Measurements from ENCODE around the gene BARHL1. TPM values are rescaled to one million over a fixed set of nuclear protein-coding genes. Genes with fewer than 3 reads are reported as not detected.

Gene BARHL1
- total and polyA plus RNA-seq, 2 donors (not counting 1 experiment from before 2014, with no cell fraction given) = not detected

- TF ChIP-seq CTCF (conservative IDR thresholded peaks at IDR 0.05 in 1 of 2, IDR thresholded peaks at IDR 0.05 in 1 of 2; ENCODE audit: low read depth in 1 of 2, low read length in 2 of 2) = no peak
- TF ChIP-seq EZH2 (IDR thresholded peaks at IDR 0.05; ENCODE audit: low read length, missing control alignments) = no peak
- no peak for DNase-seq (ENCODE audit: low read depth in 2 of 2)
- Histone ChIP-seq H3K9me3 (ENCODE audit: control insufficient read depth, insufficient read depth, low read depth, low read length) (no peaks in the 10 kb centered on the region), H2AFZ (ENCODE audit: low read length) (no peak overlapping the region), H3K9ac (ENCODE audit: insufficient read depth, low read length) (no peak overlapping the region), H3K36me3 (ENCODE audit: control insufficient read depth, insufficient read depth, low read length) (peaks cover 2% of the 10 kb centered on the region), H4K20me1 (ENCODE audit: control insufficient read depth, extremely low read depth, insufficient read depth, low read length) (no peaks in the 10 kb centered on the region), H3K4me3 (replicated peaks in 1 of 4; ENCODE audit: control extremely low read depth in 1 of 4, insufficient read depth in 1 of 4, low read depth in 3 of 4, low read length in 4 of 4) (no peak overlapping the region), H3K27ac (ENCODE audit: insufficient read depth, low read length) (no peak overlapping the region), H3K27me3 (ENCODE audit: control insufficient read depth, insufficient read depth, low read length) (no peaks in the 10 kb centered on the region), H3K4me1 (ENCODE audit: control insufficient read depth, extremely low read depth, insufficient read depth, low read length) (no peaks in the 10 kb centered on the region), H3K79me2 (ENCODE audit: control insufficient read depth, insufficient read depth, low read length) (no peaks in the 10 kb centered on the region), H3K4me2 (ENCODE audit: extremely low read depth, insufficient read depth, low read length) (no peak overlapping the region)
Observed at GRCh38 chr9:132637801-132638200, 55.4 kb downstream of the BARHL1 start.

- DNase-seq (ENCODE audit: low read depth in 2 of 2) = peak in 1 of 2 donors; percentile 59
- Histone ChIP-seq H3K4me3 (replicated peaks in 1 of 4; ENCODE audit: control extremely low read depth in 1 of 4, insufficient read depth in 1 of 4, low read depth in 3 of 4, low read length in 4 of 4) (no peak overlapping the region), H3K9me3 (ENCODE audit: control insufficient read depth, insufficient read depth, low read depth, low read length) (no peaks in the 10 kb centered on the region), H3K27ac (ENCODE audit: insufficient read depth, low read length) (no peak overlapping the region), H3K9ac (ENCODE audit: insufficient read depth, low read length) (no peak overlapping the region), H3K4me2 (ENCODE audit: extremely low read depth, insufficient read depth, low read length) (no peak overlapping the region), H3K79me2 (ENCODE audit: control insufficient read depth, insufficient read depth, low read length) (no peaks in the 10 kb centered on the region), H2AFZ (ENCODE audit: low read length) (no peak overlapping the region), H3K27me3 (ENCODE audit: control insufficient read depth, insufficient read depth, low read length) (no peaks in the 10 kb centered on the region), H3K36me3 (ENCODE audit: control insufficient read depth, insufficient read depth, low read length) (peaks cover 4% of the 10 kb centered on the region), H3K4me1 (ENCODE audit: control insufficient read depth, extremely low read depth, insufficient read depth, low read length) (no peaks in the 10 kb centered on the region), H4K20me1 (ENCODE audit: control insufficient read depth, extremely low read depth, insufficient read depth, low read length) (no peaks in the 10 kb centered on the region)
- TF ChIP-seq EZH2 (IDR thresholded peaks at IDR 0.05; ENCODE audit: low read length, missing control alignments) (no peak), CTCF (conservative IDR thresholded peaks at IDR 0.05 in 1 of 2, IDR thresholded peaks at IDR 0.05 in 1 of 2; ENCODE audit: low read depth in 1 of 2, low read length in 2 of 2) (no peak)
Observed at GRCh38 chr9:132638240-132638639, 55.8 kb downstream of the BARHL1 start.

GRCh38 chr9:132639322-132639721 is 56.9 kb downstream of the BARHL1 start:
- TF ChIP-seq EZH2 (IDR thresholded peaks at IDR 0.05; ENCODE audit: low read length, missing control alignments) = no peak
- no peak for TF ChIP-seq CTCF (conservative IDR thresholded peaks at IDR 0.05 in 1 of 2, IDR thresholded peaks at IDR 0.05 in 1 of 2; ENCODE audit: low read depth in 1 of 2, low read length in 2 of 2)
- H3K4me2 ChIP-seq (ENCODE audit: extremely low read depth, insufficient read depth, low read length) = no peak overlapping the region
- no peak overlapping the region for H3K9ac ChIP-seq (ENCODE audit: insufficient read depth, low read length)
- H3K27me3 ChIP-seq (ENCODE audit: control insufficient read depth, insufficient read depth, low read length) = no peaks in the 10 kb centered on the region
- peaks cover 4% of the 10 kb centered on the region for H3K36me3 ChIP-seq (ENCODE audit: control insufficient read depth, insufficient read depth, low read length)
- no peaks in the 10 kb centered on the region for H3K4me1 ChIP-seq (ENCODE audit: control insufficient read depth, extremely low read depth, insufficient read depth, low read length)
- DNase-seq (ENCODE audit: low read depth in 2 of 2) = no peak
- no peaks in the 10 kb centered on the region for H3K79me2 ChIP-seq (ENCODE audit: control insufficient read depth, insufficient read depth, low read length)
- H3K27ac ChIP-seq (ENCODE audit: insufficient read depth, low read length) = no peak overlapping the region
- no peaks in the 10 kb centered on the region for H4K20me1 ChIP-seq (ENCODE audit: control insufficient read depth, extremely low read depth, insufficient read depth, low read length)
- no peak overlapping the region for H2AFZ ChIP-seq (ENCODE audit: low read length)
- H3K4me3 ChIP-seq (replicated peaks in 1 of 4; ENCODE audit: control extremely low read depth in 1 of 4, insufficient read depth in 1 of 4, low read depth in 3 of 4, low read length in 4 of 4) = no peak overlapping the region
- H3K9me3 ChIP-seq (ENCODE audit: control insufficient read depth, insufficient read depth, low read depth, low read length) = no peaks in the 10 kb centered on the region

Other genes with a start within 250 kb of the BARHL1 start
- 78.1 and 78.3 TPM in 2 replicates for gene SETX, start 227.6 kb upstream of the BARHL1 start, total RNA-seq
- gene SETX, start 227.6 kb upstream of the BARHL1 start, polyA plus RNA-seq = 27.3 and 31.5 TPM in 2 replicates
- gene TTF1, start 175.8 kb upstream of the BARHL1 start, total RNA-seq = 6.9 and 8.2 TPM in 2 replicates
- 11.6 and 13.4 TPM in 2 replicates for gene TTF1, start 175.8 kb upstream of the BARHL1 start, polyA plus RNA-seq
- gene CFAP77, start 172.4 kb upstream of the BARHL1 start, total RNA-seq = 0.26 TPM in 1 of 2 replicates, not detected in the other
- gene CFAP77, start 172.4 kb upstream of the BARHL1 start, polyA plus RNA-seq = not detected in 2 replicates
- gene DDX31, start 87.4 kb downstream of the BARHL1 start, total RNA-seq = 9.5 and 10.1 TPM in 2 replicates
- 10.8 and 13.1 TPM in 2 replicates for gene DDX31, start 87.4 kb downstream of the BARHL1 start, polyA plus RNA-seq
- gene GTF3C4, start 87.9 kb downstream of the BARHL1 start, total RNA-seq = 10.8 and 11.4 TPM in 2 replicates
- gene GTF3C4, start 87.9 kb downstream of the BARHL1 start, polyA plus RNA-seq = 6.8 and 7.0 TPM in 2 replicates

All from fibroblast of lung (primary cell).